ENCODE results near the gene CYP11A1.

The CYP11A1 gene

GRCh38 chr15:74376825-74377581 is 9.6 kb upstream of the CYP11A1 start:
- Histone ChIP-seq H3K9ac (no peak overlapping the region), H3K27me3 (no peaks in the 10 kb centered on the region), H3K4me1 (peaks cover 35% of the 10 kb centered on the region), H3K4me3 (no peak overlapping the region), H3K4me2 (no peak overlapping the region), H4K20me1 (peaks cover 5% of the 10 kb centered on the region; the same call in 1 of the 2 replicates), H3K36me3 (no peaks in the 10 kb centered on the region), H3K27ac (no peak overlapping the region), H3K9me3 (no peaks in the 10 kb centered on the region)
- no peak for TF ChIP-seq Cebpa-rat (IDR thresholded peaks at IDR 0.05)

- Histone ChIP-seq H3K4me1 (peaks cover 35% of the 10 kb centered on the region), H3K4me3 (no peak overlapping the region), H3K4me2 (no peak overlapping the region), H4K20me1 (peaks cover 5% of the 10 kb centered on the region; the same call in 1 of the 2 replicates), H3K27ac (no peak overlapping the region), H3K9me3 (no peaks in the 10 kb centered on the region), H3K36me3 (no peaks in the 10 kb centered on the region), H3K9ac (no peak overlapping the region), H3K27me3 (no peaks in the 10 kb centered on the region)
- TF ChIP-seq Cebpa-rat (IDR thresholded peaks at IDR 0.05), result no peak
These were observed 8.8 kb upstream of the CYP11A1 start for GRCh38 chr15:74376226-74376625.

- H3K9me3 ChIP-seq, result no peaks in the 10 kb centered on the region
- H3K36me3 ChIP-seq, result no peaks in the 10 kb centered on the region
- H3K27ac ChIP-seq, result no peak overlapping the region
- no peak overlapping the region for H3K4me3 ChIP-seq
- H3K27me3 ChIP-seq, result no peaks in the 10 kb centered on the region
- peaks cover 5% of the 10 kb centered on the region; the same call in 1 of the 2 replicates for H4K20me1 ChIP-seq
- peak overlapping the region; percentile 98 for H3K4me2 ChIP-seq
- no peak for TF ChIP-seq Cebpa-rat (IDR thresholded peaks at IDR 0.05)
- H3K9ac ChIP-seq, result no peak overlapping the region
- H3K4me1 ChIP-seq, result peaks cover 35% of the 10 kb centered on the region
These were observed 7.9 kb upstream of the CYP11A1 start for GRCh38 chr15:74375303-74375693.

GRCh38 chr15:74374648-74375302 is 7.3 kb upstream of the CYP11A1 start:
- no peaks in the 10 kb centered on the region for H3K27me3 ChIP-seq
- peaks cover 34% of the 10 kb centered on the region for H3K4me1 ChIP-seq
- H3K9me3 ChIP-seq, result no peaks in the 10 kb centered on the region
- H4K20me1 ChIP-seq, result peaks cover 5% of the 10 kb centered on the region; the same call in 1 of the 2 replicates
- no peak overlapping the region for H3K27ac ChIP-seq
- peak overlapping the region; percentile 67; the same call in 1 of the 2 replicates for H3K9ac ChIP-seq
- no peak for TF ChIP-seq Cebpa-rat (IDR thresholded peaks at IDR 0.05)
- no peaks in the 10 kb centered on the region for H3K36me3 ChIP-seq
- H3K4me2 ChIP-seq, result peak overlapping the region; percentile 98
- peak overlapping the region; percentile 72 for H3K4me3 ChIP-seq

- H3K36me3 ChIP-seq, result no peaks in the 10 kb centered on the region
- H3K27me3 ChIP-seq, result no peaks in the 10 kb centered on the region
- peaks cover 26% of the 10 kb centered on the region for H3K4me1 ChIP-seq
- H3K9ac ChIP-seq, result peak overlapping the region; percentile 67; the same call in 1 of the 2 replicates
- H3K9me3 ChIP-seq, result no peaks in the 10 kb centered on the region
- TF ChIP-seq Cebpa-rat (IDR thresholded peaks at IDR 0.05), result no peak
- peak overlapping the region; percentile 98 for H3K4me2 ChIP-seq
- peaks cover 5% of the 10 kb centered on the region; the same call in 1 of the 2 replicates for H4K20me1 ChIP-seq
- H3K4me3 ChIP-seq, result peak overlapping the region; percentile 72
- H3K27ac ChIP-seq, result peak overlapping the region; percentile 61; the same call in 1 of the 2 replicates
These were observed 6.5 kb upstream of the CYP11A1 start for GRCh38 chr15:74373731-74374647.

- TF ChIP-seq Cebpa-rat (IDR thresholded peaks at IDR 0.05), result no peak
- Histone ChIP-seq H3K9ac (no peak overlapping the region; the same call in 1 of the 2 replicates), H3K27ac (no peak overlapping the region)
These were observed 5.7 kb upstream of the CYP11A1 start for GRCh38 chr15:74373056-74373650.

GRCh38 chr15:74370471-74370870 is 3.0 kb upstream of the CYP11A1 start:
- no peak overlapping the region for H3K4me2 ChIP-seq
- H3K27ac ChIP-seq, result no peak overlapping the region
- no peak for TF ChIP-seq Cebpa-rat (IDR thresholded peaks at IDR 0.05)
- no peaks in the 10 kb centered on the region for H3K36me3 ChIP-seq
- peaks cover 5% of the 10 kb centered on the region; the same call in 1 of the 2 replicates for H4K20me1 ChIP-seq
- no peak overlapping the region for H3K9ac ChIP-seq
- H3K9me3 ChIP-seq, result no peaks in the 10 kb centered on the region
- peaks cover 13% of the 10 kb centered on the region for H3K4me1 ChIP-seq
- H3K4me3 ChIP-seq, result no peak overlapping the region
- H3K27me3 ChIP-seq, result no peaks in the 10 kb centered on the region

More at GRCh38 chr15:74373056-74373650, 5.7 kb upstream of the CYP11A1 start:
- Histone ChIP-seq H3K9me3 (no peaks in the 10 kb centered on the region), H4K20me1 (peaks cover 5% of the 10 kb centered on the region; the same call in 1 of the 2 replicates), H3K4me3 (no peak overlapping the region), H3K4me2 (peak overlapping the region; percentile 98), H3K27me3 (no peaks in the 10 kb centered on the region), H3K36me3 (no peaks in the 10 kb centered on the region), H3K4me1 (peaks cover 18% of the 10 kb centered on the region)

- H3K27me3 ChIP-seq, result no peaks in the 10 kb centered on the region
- no peak overlapping the region for H3K27ac ChIP-seq
- no peak overlapping the region; the same call in 1 of the 2 replicates for H3K9ac ChIP-seq
- H4K20me1 ChIP-seq, result peaks cover 3% of the 10 kb centered on the region; the same call in 1 of the 2 replicates
- H3K36me3 ChIP-seq, result no peaks in the 10 kb centered on the region
- no peak overlapping the region for H3K4me3 ChIP-seq
- no peak for TF ChIP-seq Cebpa-rat (IDR thresholded peaks at IDR 0.05)
- no peak overlapping the region for H3K4me2 ChIP-seq
- no peaks in the 10 kb centered on the region for H3K9me3 ChIP-seq
- H3K4me1 ChIP-seq, result peaks cover 9% of the 10 kb centered on the region
These were observed 2.3 kb upstream of the CYP11A1 start for GRCh38 chr15:74369756-74370155.

All from BLaER1 (cell line).